ENCODE measurements around the gene LNPEP. TPM values are rescaled to one million over a fixed set of nuclear protein-coding genes. Genes with fewer than 3 reads are reported as not detected.

The LNPEP gene
- total RNA-seq, 1 donor from 2014 or later, result 96.5 TPM

DNA sequence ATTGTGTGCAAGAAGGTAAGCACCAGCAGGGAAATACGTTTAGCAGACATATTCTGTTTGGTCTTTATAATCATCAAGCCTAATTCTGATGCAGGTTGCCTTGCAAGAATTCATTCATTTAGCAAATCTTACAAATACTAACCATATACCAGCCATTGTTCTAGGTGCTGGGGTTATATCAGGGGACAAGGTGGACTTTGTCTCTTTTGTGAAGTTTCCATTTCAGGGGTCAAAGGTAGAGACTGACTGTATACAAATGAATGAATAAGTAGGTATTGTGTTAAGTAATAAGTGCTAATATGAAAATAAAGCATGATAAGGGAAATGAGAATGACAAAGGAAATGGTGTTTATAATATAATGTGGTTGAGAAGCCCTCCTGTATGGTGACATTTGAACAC lies 64.0 kb downstream of the LNPEP start:
- POLR2A ChIA-PET, result no interaction called here
- CTCF ChIA-PET, result interaction anchor here (7.4 kb wide), 1 partner anchor 132 kb away, joined by 82 read pairs; no protein-coding TSS in a partner anchor
- no peak for TF ChIP-seq CTCF (IDR thresholded peaks at IDR 0.05)
- DNase-seq (no peak), ATAC-seq (ENCODE audit: low read depth) (no peak)
- Mint-ChIP-seq H3K36me3 (ENCODE audit: low read depth) (peaks cover 38% of the 10 kb centered on the region), H3K9me3 (no peaks in the 10 kb centered on the region), H3K4me3 (no peak overlapping the region), H3K4me1 (peaks cover 6% of the 10 kb centered on the region), H3K27ac (no peak overlapping the region), H3K27me3 (no peaks in the 10 kb centered on the region)
- intact Hi-C loops (cut with micrococcal nuclease), result no loop called here

DNA sequence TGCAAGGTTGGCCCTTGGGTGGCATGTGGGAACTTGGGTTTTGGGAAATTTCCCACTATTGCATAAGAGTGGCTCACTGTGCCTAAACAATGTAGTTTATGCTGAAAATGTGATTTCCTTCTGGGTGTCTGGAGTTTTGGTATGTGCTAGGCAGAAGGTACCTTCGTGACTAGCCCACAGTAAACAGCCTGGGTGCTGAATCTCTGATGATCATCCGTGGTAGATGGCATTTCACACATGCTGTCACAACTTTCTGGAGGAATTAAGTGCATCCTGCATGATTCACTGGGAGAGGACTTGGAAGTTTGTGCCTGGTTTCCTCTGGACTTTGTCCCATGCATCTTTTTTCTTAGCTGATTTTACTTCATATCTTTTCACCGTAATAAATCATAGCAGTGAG lies 64.5 kb downstream of the LNPEP start:
- DNase-seq, result no peak
- ATAC-seq (ENCODE audit: low read depth), result no peak
- POLR2A ChIA-PET, result no interaction called here
- H3K27ac Mint-ChIP-seq, result no peak overlapping the region
- peaks cover 6% of the 10 kb centered on the region for H3K4me1 Mint-ChIP-seq
- intact Hi-C loops (cut with micrococcal nuclease), result no loop called here
- H3K27me3 Mint-ChIP-seq, result no peaks in the 10 kb centered on the region
- CTCF ChIA-PET, result no interaction called here
- H3K4me3 Mint-ChIP-seq, result no peak overlapping the region
- peaks cover 38% of the 10 kb centered on the region for H3K36me3 Mint-ChIP-seq (ENCODE audit: low read depth)
- TF ChIP-seq CTCF (IDR thresholded peaks at IDR 0.05), result no peak
- H3K9me3 Mint-ChIP-seq, result no peaks in the 10 kb centered on the region

GRCh38 chr5:97002983-97003382 lies 67.1 kb downstream of the LNPEP start:
- DNase-seq (no peak), ATAC-seq (ENCODE audit: low read depth) (no peak)
- no peak overlapping the region for H3K4me3 Mint-ChIP-seq
- H3K36me3 Mint-ChIP-seq (ENCODE audit: low read depth), result peaks cover 39% of the 10 kb centered on the region
- ChIA-PET POLR2A (interaction anchor here (0.7 kb wide), 1 partner anchor 29 kb away, joined by 3 read pairs; no protein-coding TSS in a partner anchor), CTCF (interaction anchor here (0.7 to 1.6 kb wide), 3 partner anchors 9 to 134 kb away, joined by 3 to 5 read pairs (median 3); no protein-coding TSS in a partner anchor)
- intact Hi-C loops (cut with micrococcal nuclease), result no loop called here
- H3K27me3 Mint-ChIP-seq, result no peaks in the 10 kb centered on the region
- TF ChIP-seq CTCF (IDR thresholded peaks at IDR 0.05), result no peak
- no peak overlapping the region for H3K27ac Mint-ChIP-seq
- no peaks in the 10 kb centered on the region for H3K9me3 Mint-ChIP-seq
- H3K4me1 Mint-ChIP-seq, result peaks cover 8% of the 10 kb centered on the region

- Mint-ChIP-seq H3K36me3 (ENCODE audit: low read depth) (peaks cover 34% of the 10 kb centered on the region), H3K4me1 (peaks cover 15% of the 10 kb centered on the region), H3K9me3 (no peaks in the 10 kb centered on the region), H3K4me3 (no peak overlapping the region), H3K27ac (no peak overlapping the region), H3K27me3 (no peaks in the 10 kb centered on the region)
- intact Hi-C loops (cut with micrococcal nuclease), result no loop called here
- ATAC-seq (ENCODE audit: low read depth) (no peak), DNase-seq (no peak)
- TF ChIP-seq CTCF (IDR thresholded peaks at IDR 0.05), result no peak
- POLR2A ChIA-PET, result no interaction called here
- CTCF ChIA-PET, result no interaction called here
These were observed 68.7 kb downstream of the LNPEP start for GRCh38 chr5:97004423-97005060.

- intact Hi-C loops (cut with micrococcal nuclease), result no loop called here
- DNase-seq, result no peak
- no peaks in the 10 kb centered on the region for H3K9me3 Mint-ChIP-seq
- no peak overlapping the region for H3K27ac Mint-ChIP-seq
- H3K36me3 Mint-ChIP-seq (ENCODE audit: low read depth), result peaks cover 42% of the 10 kb centered on the region
- POLR2A ChIA-PET, result no interaction called here
- peaks cover 24% of the 10 kb centered on the region for H3K4me1 Mint-ChIP-seq
- no peaks in the 10 kb centered on the region for H3K27me3 Mint-ChIP-seq
- CTCF ChIA-PET, result no interaction called here
- TF ChIP-seq CTCF (IDR thresholded peaks at IDR 0.05), result no peak
- ATAC-seq (ENCODE audit: low read depth), result no peak
- no peak overlapping the region for H3K4me3 Mint-ChIP-seq
These were observed 70.7 kb downstream of the LNPEP start for GRCh38 chr5:97006454-97007060.

Measured in activated B cell treated with CpG ODN at 0.5 μM for 24 hours (primary cell).